Measurements from ENCODE around the gene MGAT5. TPM values are rescaled to one million over a fixed set of nuclear protein-coding genes. Genes with fewer than 3 reads are reported as not detected.

The MGAT5 gene
- total RNA-seq, 1 experiment from 2014 or later, result 34.0 TPM

DNA sequence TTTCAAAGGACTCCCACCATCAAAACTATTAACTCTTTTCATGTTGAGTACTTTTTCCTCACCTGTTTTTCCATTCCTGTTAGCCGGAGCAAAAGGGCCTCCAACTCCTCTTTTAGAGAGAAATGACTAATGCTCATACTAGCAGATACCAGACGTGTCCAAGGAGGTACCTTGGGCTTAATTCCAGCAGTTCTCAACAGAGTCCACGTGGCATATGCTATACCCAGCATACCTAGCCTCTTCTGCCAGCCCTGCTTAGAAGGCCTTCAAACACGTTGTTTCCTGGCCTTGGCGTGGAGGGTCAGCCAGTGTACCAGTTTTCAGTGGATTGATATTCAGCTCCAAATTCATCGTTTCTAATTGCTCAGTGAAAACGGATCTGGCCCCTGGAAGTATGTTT, 123.9 kb downstream of the MGAT5 start:
- Histone ChIP-seq H3K4me2 (ENCODE audit: low read length) (no peak overlapping the region), H3K9me2 (ENCODE audit: insufficient read depth) (no peaks in the 10 kb centered on the region), H3K9ac (ENCODE audit: low read length) (no peak overlapping the region), H3K79me2 (ENCODE audit: insufficient read depth, low read length) (no peaks in the 10 kb centered on the region), H3K36me3 (ENCODE audit: control insufficient read depth in 1 of 2, insufficient read depth in 2 of 2, low read length in 2 of 2) (no peaks in the 10 kb centered on the region), H2AFZ (ENCODE audit: low read depth, low read length, poor library complexity, severe bottlenecking) (no peak overlapping the region), H3K4me1 (ENCODE audit: control insufficient read depth in 1 of 2, insufficient read depth in 2 of 2, low read length in 2 of 2) (no peaks in the 10 kb centered on the region), H3K4me3 (replicated peaks in 1 of 2; ENCODE audit: low read depth in 1 of 2, low read length in 2 of 2) (no peak overlapping the region), H3K9me3 (ENCODE audit: control insufficient read depth in 1 of 2, insufficient read depth in 1 of 2, low read depth in 1 of 2, low read length in 2 of 2) (no peaks in the 10 kb centered on the region), H3K27me3 (ENCODE audit: insufficient read depth, low read length) (no peaks in the 10 kb centered on the region), H4K20me1 (ENCODE audit: insufficient read depth) (no peaks in the 10 kb centered on the region), H3K27ac (ENCODE audit: low read depth, low read length) (no peak overlapping the region)
- POLR2A ChIA-PET, result no interaction called here
- RAD21 ChIA-PET (ENCODE audit: low non-redundant PET in 1 of 2, low total read pairs in 2 of 2, uncharacterized antibody in 2 of 2, unreplicated experiment in 2 of 2), result no interaction called here
- no peak for ATAC-seq
- no peak for DNase-seq (ENCODE audit: low read depth, low spot score)
- intact Hi-C loops (cut with micrococcal nuclease), result no loop called here
- BruUV-seq (replicated peaks), result no TSS peak
- TF ChIP-seq EGR1 (IDR thresholded peaks at IDR 0.05; ENCODE audit: low read depth) (no peak), ZNF274 (IDR thresholded peaks at IDR 0.05; ENCODE audit: low read depth, low read length) (no peak), ZFX (IDR thresholded peaks at IDR 0.05) (no peak), TCF7L2 (IDR thresholded peaks at IDR 0.05; ENCODE audit: borderline replicate concordance, extremely low read depth, insufficient read depth, insufficient read length) (no peak), JUND (IDR thresholded peaks at IDR 0.05) (no peak), RAD21 (IDR thresholded peaks at IDR 0.05; ENCODE audit: low read depth) (no peak), SIN3A (IDR thresholded peaks at IDR 0.05; ENCODE audit: low read depth) (no peak), CEBPB (IDR thresholded peaks at IDR 0.05; ENCODE audit: low read depth) (no peak), CBX3 (IDR thresholded peaks at IDR 0.05; ENCODE audit: low read depth) (no peak)
- TF ChIP-seq, protein P1, sequence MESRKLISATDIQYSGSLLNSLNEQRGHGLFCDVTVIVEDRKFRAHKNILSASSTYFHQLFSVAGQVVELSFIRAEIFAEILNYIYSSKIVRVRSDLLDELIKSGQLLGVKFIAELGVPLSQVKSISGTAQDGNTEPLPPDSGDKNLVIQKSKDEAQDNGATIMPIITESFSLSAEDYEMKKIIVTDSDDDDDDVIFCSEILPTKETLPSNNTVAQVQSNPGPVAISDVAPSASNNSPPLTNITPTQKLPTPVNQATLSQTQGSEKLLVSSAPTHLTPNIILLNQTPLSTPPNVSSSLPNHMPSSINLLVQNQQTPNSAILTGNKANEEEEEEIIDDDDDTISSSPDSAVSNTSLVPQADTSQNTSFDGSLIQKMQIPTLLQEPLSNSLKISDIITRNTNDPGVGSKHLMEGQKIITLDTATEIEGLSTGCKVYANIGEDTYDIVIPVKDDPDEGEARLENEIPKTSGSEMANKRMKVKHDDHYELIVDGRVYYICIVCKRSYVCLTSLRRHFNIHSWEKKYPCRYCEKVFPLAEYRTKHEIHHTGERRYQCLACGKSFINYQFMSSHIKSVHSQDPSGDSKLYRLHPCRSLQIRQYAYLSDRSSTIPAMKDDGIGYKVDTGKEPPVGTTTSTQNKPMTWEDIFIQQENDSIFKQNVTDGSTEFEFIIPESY (IDR thresholded peaks at IDR 0.05; ENCODE audit: extremely low read depth, insufficient replicate concordance, low read length), result no peak
- TF ChIP-seq, protein P2, sequence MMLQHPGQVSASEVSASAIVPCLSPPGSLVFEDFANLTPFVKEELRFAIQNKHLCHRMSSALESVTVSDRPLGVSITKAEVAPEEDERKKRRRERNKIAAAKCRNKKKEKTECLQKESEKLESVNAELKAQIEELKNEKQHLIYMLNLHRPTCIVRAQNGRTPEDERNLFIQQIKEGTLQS (IDR thresholded peaks at IDR 0.05), result no peak
- CTCF ChIA-PET, result no interaction called here

All from HCT116 (cell line).